Skeletal muscle satellite cell (primary cell): ENCODE results near the gene CTNNA1.
"Not testable (repeated sequence)": the region's sequence is repeated elsewhere in the genome, so short reads cannot be mapped to it uniquely, and the experiment has no call there.

Experiments used
- H3K27me3 ChIP-seq: 2 replicates; pipeline ENCODE4 v1.7.0; 2013; ENCODE audit warnings: low read length; ENCODE audit not compliant: control insufficient read depth, insufficient read depth
- H3K36me3 ChIP-seq: 2 replicates; pipeline ENCODE4 v1.7.0; 2013; ENCODE audit warnings: mild to moderate bottlenecking, control low read depth, low read length; ENCODE audit not compliant: insufficient read depth
- H3K4me1 ChIP-seq: 2 replicates; pipeline ENCODE4 v1.7.0; 2013; ENCODE audit warnings: low read length; ENCODE audit not compliant: control insufficient read depth, insufficient read depth
- H3K4me2 ChIP-seq: 2 replicates; pipeline ENCODE4 v1.7.0; 2013; ENCODE audit warnings: mild to moderate bottlenecking, low read length
- H3K4me3 ChIP-seq: 2 replicates; pipeline ENCODE4 v1.7.0; 2013; ENCODE audit warnings: low read length
- H3K9ac ChIP-seq: 2 replicates; pipeline ENCODE4 v1.7.0; 2013; ENCODE audit warnings: mild to moderate bottlenecking, low read depth, low read length, moderate library complexity
- H3K9me3 ChIP-seq: replicated peaks from 2 replicates; pipeline ENCODE4 v1.7.0; 2013; ENCODE audit warnings: mild to moderate bottlenecking, control low read depth, low read length

The CTNNA1 gene

DNA sequence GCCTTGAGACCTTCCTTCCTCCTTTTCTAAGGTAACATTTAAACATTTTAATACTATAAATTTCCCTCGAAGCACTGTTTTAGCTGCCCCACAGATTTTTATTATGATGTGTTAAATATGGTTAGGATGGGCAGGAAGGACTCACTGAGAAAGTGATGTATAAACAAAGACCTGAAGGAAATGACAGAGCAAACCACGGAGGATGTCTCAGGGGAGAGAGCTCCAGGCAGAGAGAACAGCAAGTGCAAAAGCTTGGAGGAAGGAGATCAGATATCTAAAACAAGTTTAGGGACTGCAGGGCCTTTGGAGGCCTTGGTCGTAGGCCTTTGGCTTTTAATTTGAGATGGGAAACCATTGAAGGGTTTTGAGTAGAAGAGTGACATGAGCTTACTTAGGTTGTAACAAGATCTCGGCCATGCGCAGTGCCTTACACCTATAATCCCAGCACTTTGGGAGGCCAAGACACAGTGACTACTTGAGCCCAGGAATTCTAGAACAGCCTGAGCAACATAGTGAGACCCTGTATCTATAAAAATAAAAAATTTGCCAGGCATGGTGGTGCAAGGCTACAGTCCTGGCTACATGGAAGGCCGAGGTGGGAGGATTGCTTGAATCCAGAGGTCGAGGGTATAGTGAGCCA, 157.4 kb downstream of the CTNNA1 start:
- H3K4me2 ChIP-seq: no peak overlapping the region
- peaks cover 46% of the 10 kb centered on the region for H3K36me3 ChIP-seq
- H3K9me3 ChIP-seq: no peaks in the 10 kb centered on the region
- peaks cover 10% of the 10 kb centered on the region for H3K4me1 ChIP-seq
- no peak overlapping the region for H3K9ac ChIP-seq
- H3K27me3 ChIP-seq: no peaks in the 10 kb centered on the region
- no peak overlapping the region for H3K4me3 ChIP-seq

DNA sequence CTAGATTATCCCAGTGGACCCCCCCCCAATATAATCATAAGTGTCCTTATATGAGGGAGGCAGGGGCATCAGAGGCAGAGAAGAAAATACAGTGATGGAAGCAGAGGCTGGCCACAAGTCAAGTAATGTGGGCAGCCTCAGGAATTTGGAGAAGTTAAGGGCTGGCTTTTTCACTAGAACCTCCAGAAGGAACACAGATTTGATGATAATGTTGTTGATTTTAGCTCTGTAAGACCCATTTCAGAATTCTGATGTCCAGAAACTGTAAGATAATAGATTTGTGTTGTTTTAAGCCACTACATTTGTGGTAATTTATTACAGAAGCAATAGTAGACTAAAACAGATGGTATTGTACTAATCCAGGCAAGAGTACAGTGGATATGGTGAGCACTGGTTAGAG, 158.2 kb downstream of the CTNNA1 start:
- Histone ChIP-seq H3K36me3 (peaks cover 40% of the 10 kb centered on the region), H3K4me3 (no peak overlapping the region), H3K4me2 (no peak overlapping the region), H3K27me3 (no peaks in the 10 kb centered on the region), H3K9me3 (no peaks in the 10 kb centered on the region), H3K9ac (no peak overlapping the region), H3K4me1 (peaks cover 10% of the 10 kb centered on the region)

DNA sequence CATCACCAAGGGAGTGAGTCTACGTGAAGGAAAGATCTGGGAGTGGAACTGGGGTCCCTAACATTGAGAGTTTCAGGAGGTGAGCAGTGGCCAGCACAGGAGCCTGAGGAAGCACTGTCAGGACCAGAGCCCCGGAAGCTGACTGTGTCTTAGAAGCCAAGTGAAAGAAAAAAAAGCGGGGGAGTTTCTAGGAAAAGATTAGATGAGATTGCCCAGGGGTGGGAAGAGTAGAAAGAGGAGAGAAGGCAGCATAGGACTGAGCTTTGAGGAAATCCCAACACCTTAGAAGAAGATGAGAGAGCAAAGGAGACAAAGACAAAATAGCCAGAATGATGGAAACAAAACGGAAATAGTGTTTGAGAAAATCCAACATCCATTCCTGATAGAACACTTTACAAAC, 158.9 kb downstream of the CTNNA1 start:
- Histone ChIP-seq H3K9me3 (no peaks in the 10 kb centered on the region), H3K36me3 (peaks cover 36% of the 10 kb centered on the region), H3K4me2 (no peak overlapping the region), H3K9ac (no peak overlapping the region), H3K27me3 (no peaks in the 10 kb centered on the region), H3K4me3 (no peak overlapping the region), H3K4me1 (peaks cover 10% of the 10 kb centered on the region)

- Histone ChIP-seq H3K9me3 (no peaks in the 10 kb centered on the region), H3K4me3 (no peak overlapping the region), H3K4me1 (peaks cover 10% of the 10 kb centered on the region), H3K27me3 (no peaks in the 10 kb centered on the region), H3K9ac (no peak overlapping the region), H3K36me3 (peaks cover 39% of the 10 kb centered on the region), H3K4me2 (no peak overlapping the region)
These were observed 160.5 kb downstream of the CTNNA1 start for GRCh38 chr5:138913773-138914172.

GRCh38 chr5:138914338-138914737, 161.1 kb downstream of the CTNNA1 start:
- peaks cover 36% of the 10 kb centered on the region for H3K36me3 ChIP-seq
- H3K4me1 ChIP-seq: peaks cover 10% of the 10 kb centered on the region
- no peaks in the 10 kb centered on the region for H3K27me3 ChIP-seq
- H3K9ac ChIP-seq: no peak overlapping the region
- H3K4me3 ChIP-seq: no peak overlapping the region
- no peaks in the 10 kb centered on the region for H3K9me3 ChIP-seq
- no peak overlapping the region for H3K4me2 ChIP-seq

DNA sequence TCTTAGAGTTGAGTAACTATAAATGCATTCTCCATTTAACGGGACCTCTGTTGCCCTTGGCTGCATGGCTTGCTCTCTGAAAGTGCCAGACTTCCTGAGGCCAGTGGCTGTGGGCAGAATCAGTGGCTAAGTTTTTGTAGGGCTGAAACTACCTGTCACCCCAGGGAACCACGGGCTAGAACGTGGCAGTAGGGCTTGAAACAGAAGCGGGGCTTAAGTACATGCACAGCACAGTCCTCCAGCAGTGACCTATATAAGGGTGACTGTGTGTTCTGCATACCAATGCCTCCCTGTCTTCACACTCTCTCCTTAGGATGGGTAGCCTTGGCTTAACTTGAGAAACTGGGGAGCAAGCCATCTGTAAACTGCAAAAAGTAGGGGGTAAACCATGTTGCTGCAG, 165.5 kb downstream of the CTNNA1 start:
- no peak overlapping the region for H3K4me3 ChIP-seq
- H3K27me3 ChIP-seq: no peaks in the 10 kb centered on the region
- no peak overlapping the region for H3K4me2 ChIP-seq
- H3K9me3 ChIP-seq: no peaks in the 10 kb centered on the region
- peaks cover 8% of the 10 kb centered on the region for H3K4me1 ChIP-seq
- peaks cover 40% of the 10 kb centered on the region for H3K36me3 ChIP-seq
- no peak overlapping the region for H3K9ac ChIP-seq

DNA sequence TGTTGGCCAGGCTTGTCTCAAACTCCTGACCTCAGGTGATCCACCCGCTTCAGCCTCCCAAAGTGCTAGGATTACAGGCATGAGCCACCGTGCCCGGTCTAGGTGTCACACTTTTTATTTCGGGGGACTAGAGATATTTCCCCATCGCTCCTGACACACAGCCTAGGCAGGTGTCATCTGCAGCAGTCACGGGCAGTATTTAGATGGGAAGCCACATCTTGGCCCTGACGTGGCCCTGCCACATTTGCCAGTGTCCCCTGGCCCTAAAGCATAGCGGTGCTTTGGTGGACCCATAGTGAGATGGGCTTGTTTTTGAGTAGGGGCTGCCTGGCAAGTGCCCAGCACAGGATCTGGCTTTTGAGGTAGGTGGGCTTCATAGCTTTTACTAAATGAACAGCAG, 167.0 kb downstream of the CTNNA1 start:
- Histone ChIP-seq H3K4me3 (no peak overlapping the region), H3K27me3 (no peaks in the 10 kb centered on the region), H3K9ac (no peak overlapping the region), H3K9me3 (no peaks in the 10 kb centered on the region), H3K4me1 (peaks cover 8% of the 10 kb centered on the region), H3K4me2 (no peak overlapping the region), H3K36me3 (peaks cover 38% of the 10 kb centered on the region)

DNA sequence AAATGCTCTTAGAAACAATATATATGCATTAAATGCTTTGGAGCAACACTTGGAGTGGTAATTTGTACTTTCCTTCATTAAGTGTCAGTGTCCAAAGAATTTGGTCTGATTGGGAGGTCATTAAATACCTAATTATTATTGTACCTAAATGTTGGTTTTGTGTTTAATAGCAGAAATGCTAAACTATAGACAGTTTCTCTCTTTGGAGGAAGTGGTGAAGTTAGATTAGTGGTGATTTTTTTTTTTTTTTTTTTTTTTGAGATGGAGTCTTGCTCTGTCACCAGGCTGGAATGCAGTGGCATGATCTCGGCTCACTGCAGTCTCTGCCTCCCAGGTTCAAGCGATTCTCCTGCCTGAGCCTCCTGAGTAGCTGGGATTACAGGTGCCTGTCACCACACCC, 168.1 kb downstream of the CTNNA1 start:
- peaks cover 47% of the 10 kb centered on the region for H3K36me3 ChIP-seq
- H3K4me2 ChIP-seq, H3K4me1 ChIP-seq, H3K9me3 ChIP-seq, H3K27me3 ChIP-seq, H3K9ac ChIP-seq, H3K4me3 ChIP-seq: not testable (repeated sequence)

- Histone ChIP-seq H3K36me3 (peaks cover 57% of the 10 kb centered on the region), H3K9ac (no peak overlapping the region), H3K4me3 (no peak overlapping the region), H3K9me3 (no peaks in the 10 kb centered on the region), H3K27me3 (no peaks in the 10 kb centered on the region), H3K4me2 (no peak overlapping the region), H3K4me1 (peaks cover 8% of the 10 kb centered on the region)
These were observed 169.3 kb downstream of the CTNNA1 start for GRCh38 chr5:138922494-138922893.

DNA sequence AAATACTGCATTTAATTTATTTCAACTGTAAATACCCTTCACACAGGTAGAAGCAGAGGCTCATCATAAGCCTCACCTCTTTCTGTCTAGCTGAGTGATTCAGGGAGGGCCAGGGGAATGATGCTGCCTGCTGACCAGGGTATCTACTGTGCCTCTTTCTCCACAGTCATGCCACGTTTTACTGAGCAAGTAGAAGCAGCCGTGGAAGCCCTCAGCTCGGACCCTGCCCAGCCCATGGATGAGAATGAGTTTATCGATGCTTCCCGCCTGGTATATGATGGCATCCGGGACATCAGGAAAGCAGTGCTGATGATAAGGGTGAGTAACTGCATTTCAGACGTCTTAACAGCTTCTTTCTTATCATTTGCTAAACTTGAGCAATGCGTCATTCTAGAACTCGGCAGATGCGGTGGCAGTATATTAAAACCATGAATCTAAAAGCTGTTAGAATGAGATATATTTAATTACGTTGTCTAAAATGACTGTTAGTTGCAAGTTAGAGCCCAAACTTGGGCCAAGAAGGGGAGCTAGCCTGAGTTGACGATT, 171.9 kb downstream of the CTNNA1 start:
- H3K36me3 ChIP-seq: peaks cover 65% of the 10 kb centered on the region
- no peak overlapping the region for H3K4me3 ChIP-seq
- no peaks in the 10 kb centered on the region for H3K27me3 ChIP-seq
- no peaks in the 10 kb centered on the region for H3K9me3 ChIP-seq
- H3K4me1 ChIP-seq: peaks cover 13% of the 10 kb centered on the region
- H3K4me2 ChIP-seq: no peak overlapping the region
- H3K9ac ChIP-seq: no peak overlapping the region

DNA sequence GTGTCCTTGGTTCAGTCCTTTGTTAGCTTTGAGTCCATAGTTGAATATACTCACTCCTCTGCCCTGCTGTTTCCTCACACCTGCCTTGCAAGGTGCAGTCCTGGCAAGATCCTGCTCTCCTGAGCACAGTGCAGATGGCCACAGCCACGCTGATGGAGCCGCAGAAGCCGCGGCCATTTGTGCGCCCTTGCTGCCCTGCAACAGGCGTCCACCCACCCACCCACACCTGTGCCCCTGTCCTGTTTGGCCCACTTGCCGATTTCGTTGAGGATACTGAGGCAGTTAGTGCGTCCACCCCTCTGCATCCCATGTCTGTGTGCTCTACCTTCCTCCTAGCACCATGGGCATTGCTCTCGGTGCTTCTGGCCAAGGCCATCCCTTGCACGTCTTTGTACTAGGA, 173.0 kb downstream of the CTNNA1 start:
- H3K9me3 ChIP-seq: no peaks in the 10 kb centered on the region
- H3K9ac ChIP-seq: no peak overlapping the region
- no peaks in the 10 kb centered on the region for H3K27me3 ChIP-seq
- H3K36me3 ChIP-seq: peaks cover 65% of the 10 kb centered on the region
- H3K4me1 ChIP-seq: peaks cover 6% of the 10 kb centered on the region
- no peak overlapping the region for H3K4me2 ChIP-seq
- H3K4me3 ChIP-seq: no peak overlapping the region

GRCh38 chr5:138926688-138927448, 173.6 kb downstream of the CTNNA1 start:
- no peak overlapping the region for H3K9ac ChIP-seq
- peaks cover 70% of the 10 kb centered on the region for H3K36me3 ChIP-seq

More at GRCh38 chr5:138926688-138927448, 173.6 kb downstream of the CTNNA1 start:
- H3K4me2 ChIP-seq: no peak overlapping the region
- H3K4me3 ChIP-seq: no peak overlapping the region
- peaks cover 5% of the 10 kb centered on the region for H3K4me1 ChIP-seq
- no peaks in the 10 kb centered on the region for H3K27me3 ChIP-seq
- H3K9me3 ChIP-seq: no peaks in the 10 kb centered on the region
